Measurements from ENCODE around the gene OR10AD1. TPM values are rescaled to one million over a fixed set of nuclear protein-coding genes. Genes with fewer than 3 reads are reported as not detected.

The OR10AD1 gene
- polyA plus RNA-seq, 1 donor from 2014 or later = not detected

- TF ChIP-seq SMC3 (conservative IDR thresholded peaks at IDR 0.05; ENCODE audit: poor library complexity) (no peak), TAF1 (IDR thresholded peaks at IDR 0.05; ENCODE audit: low read depth) (no peak), CTCF (IDR thresholded peaks at IDR 0.05; ENCODE audit: poor library complexity, severe bottlenecking) (no peak), EZH2 (IDR thresholded peaks at IDR 0.05; ENCODE audit: borderline replicate concordance, insufficient read depth, low read length, poor library complexity, severe bottlenecking) (no peak), REST (IDR thresholded peaks at IDR 0.05; ENCODE audit: borderline replicate concordance) (no peak)
- H3K4me3 ChIP-seq (ENCODE audit: low read length) = no peak overlapping the region
- no peaks in the 10 kb centered on the region for H3K9me3 ChIP-seq (ENCODE audit: low read length)
- H3K4me2 ChIP-seq (ENCODE audit: low read length) = no peak overlapping the region
- H3K27ac ChIP-seq (ENCODE audit: low read length) = no peak overlapping the region
- H3K36me3 ChIP-seq (ENCODE audit: insufficient read depth, low read length) = no peaks in the 10 kb centered on the region
- H3K79me2 ChIP-seq (replicated peaks; ENCODE audit: insufficient read depth, low read length) = no peaks in the 10 kb centered on the region
- H3K9me2 ChIP-seq (ENCODE audit: insufficient read depth, low read length) = no peaks in the 10 kb centered on the region
- no peak overlapping the region for H3K9ac ChIP-seq (ENCODE audit: low read length)
- no peaks in the 10 kb centered on the region for H4K20me1 ChIP-seq (ENCODE audit: insufficient read depth)
- H2AFZ ChIP-seq (ENCODE audit: low read depth, low read length) = no peak overlapping the region
- no peaks in the 10 kb centered on the region for H3K27me3 ChIP-seq (ENCODE audit: insufficient read depth, low read depth, low read length)
- H3F3A ChIP-seq (ENCODE audit: insufficient read depth, low read length, poor library complexity, severe bottlenecking) = no peaks in the 10 kb centered on the region
Observed at GRCh38 chr12:48194799-48195201, 8.3 kb downstream of the OR10AD1 start.

GRCh38 chr12:48193623-48194022, 9.5 kb downstream of the OR10AD1 start:
- no peaks in the 10 kb centered on the region for H3K36me3 ChIP-seq (ENCODE audit: insufficient read depth, low read length)
- H3K9ac ChIP-seq (ENCODE audit: low read length) = no peak overlapping the region
- no peaks in the 10 kb centered on the region for H3K9me2 ChIP-seq (ENCODE audit: insufficient read depth, low read length)
- TF ChIP-seq REST (IDR thresholded peaks at IDR 0.05; ENCODE audit: borderline replicate concordance) (no peak), TAF1 (IDR thresholded peaks at IDR 0.05; ENCODE audit: low read depth) (no peak)
- H3F3A ChIP-seq (ENCODE audit: insufficient read depth, low read length, poor library complexity, severe bottlenecking) = no peaks in the 10 kb centered on the region
- H3K27ac ChIP-seq (ENCODE audit: low read length) = no peak overlapping the region
- H4K20me1 ChIP-seq (ENCODE audit: insufficient read depth) = no peaks in the 10 kb centered on the region
- H3K4me2 ChIP-seq (ENCODE audit: low read length) = no peak overlapping the region
- no peak overlapping the region for H2AFZ ChIP-seq (ENCODE audit: low read depth, low read length)
- no peaks in the 10 kb centered on the region for H3K27me3 ChIP-seq (ENCODE audit: insufficient read depth, low read depth, low read length)
- no peak overlapping the region for H3K4me3 ChIP-seq (ENCODE audit: low read length)
- no peaks in the 10 kb centered on the region for H3K79me2 ChIP-seq (replicated peaks; ENCODE audit: insufficient read depth, low read length)
- no peaks in the 10 kb centered on the region for H3K9me3 ChIP-seq (ENCODE audit: low read length)
